Measurements from ENCODE around the gene RCAN3. TPM values are rescaled to one million over a fixed set of nuclear protein-coding genes. Genes with fewer than 3 reads are reported as not detected.

Gene RCAN3
- total and polyA plus RNA-seq, 2 of the 13 experiments (the other 11 are each of a cell fraction or from before 2014, with no cell fraction given), result 12.2 to 13.3 TPM

DNA sequence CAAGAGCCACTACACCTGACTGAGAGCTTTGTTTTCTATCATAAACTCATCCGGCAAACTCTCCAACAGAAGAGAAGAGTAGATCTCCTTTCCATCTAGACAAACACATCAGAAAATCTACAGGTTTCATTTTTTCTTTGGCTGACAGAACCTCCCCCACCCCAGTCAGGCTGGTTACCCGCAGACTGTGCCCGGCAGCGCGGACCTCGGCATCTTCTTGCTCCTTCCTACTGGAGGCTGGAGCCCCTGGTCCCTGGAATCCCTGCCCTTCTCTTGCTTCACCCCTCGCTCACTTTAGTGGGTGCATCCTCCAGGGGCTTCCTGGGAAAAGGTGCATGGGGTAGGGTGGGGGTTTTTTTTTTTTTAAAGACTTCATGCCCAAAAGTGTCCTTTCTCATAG is 76.2 kb downstream of the RCAN3 start:
- H3K27me3 ChIP-seq (ENCODE audit: control insufficient read depth in 1 of 2, insufficient read depth in 2 of 2, low read length in 2 of 2), result no peaks in the 10 kb centered on the region
- intact Hi-C loops (cut with micrococcal nuclease; ENCODE audit: unreplicated experiment) (no loop called here), in situ Hi-C loops (cut with HindIII; ENCODE audit: extremely low pct_ligation_motif_present, low pct_unique_long_range_greater_than_20kb) (no loop called here)
- no peak for FAIRE-seq
- ChIA-PET POLR2A (no interaction called here), CTCF (ENCODE audit: low intra/inter-chr PET ratio, low total read pairs) (no interaction called here)
- no peak for DNase-seq (ENCODE audit: low spot score)
- no TSS peak for BruUV-seq (replicated peaks)
- H3K4me2 ChIP-seq (ENCODE audit: low read depth, low read length), result no peak overlapping the region
- no peaks in the 10 kb centered on the region for H3K79me2 ChIP-seq (ENCODE audit: insufficient read depth, low read length)
- WGBS (ENCODE audit: low lambda C conversion rate), result 97% methylated on average over 7 of the region's 7 CpGs
- H3K36me3 ChIP-seq (replicated peaks in 1 of 2; ENCODE audit: control insufficient read depth in 1 of 2, insufficient read depth in 2 of 2, low read length in 2 of 2), result no peaks in the 10 kb centered on the region; a peak in 1 of 5 replicates
- H2AFZ ChIP-seq (ENCODE audit: low read length), result no peak overlapping the region
- H3K4me3 ChIP-seq (replicated peaks in 1 of 3; ENCODE audit: insufficient read depth in 1 of 3, low read depth in 2 of 3, low read length in 3 of 3), result no peak overlapping the region
- H4K20me1 ChIP-seq (ENCODE audit: insufficient read depth, low read length), result no peaks in the 10 kb centered on the region
- H3K9me3 ChIP-seq (ENCODE audit: low read length), result no peaks in the 10 kb centered on the region
- no peak overlapping the region for H3K9ac ChIP-seq (ENCODE audit: insufficient read depth, low read depth, low read length)
- H3K4me1 ChIP-seq (ENCODE audit: insufficient read depth, low read length), result peaks cover 46% of the 10 kb centered on the region
- no peak overlapping the region for H3K27ac ChIP-seq (ENCODE audit: extremely low read length, insufficient read depth, low read length)
- TF ChIP-seq, protein P1, sequence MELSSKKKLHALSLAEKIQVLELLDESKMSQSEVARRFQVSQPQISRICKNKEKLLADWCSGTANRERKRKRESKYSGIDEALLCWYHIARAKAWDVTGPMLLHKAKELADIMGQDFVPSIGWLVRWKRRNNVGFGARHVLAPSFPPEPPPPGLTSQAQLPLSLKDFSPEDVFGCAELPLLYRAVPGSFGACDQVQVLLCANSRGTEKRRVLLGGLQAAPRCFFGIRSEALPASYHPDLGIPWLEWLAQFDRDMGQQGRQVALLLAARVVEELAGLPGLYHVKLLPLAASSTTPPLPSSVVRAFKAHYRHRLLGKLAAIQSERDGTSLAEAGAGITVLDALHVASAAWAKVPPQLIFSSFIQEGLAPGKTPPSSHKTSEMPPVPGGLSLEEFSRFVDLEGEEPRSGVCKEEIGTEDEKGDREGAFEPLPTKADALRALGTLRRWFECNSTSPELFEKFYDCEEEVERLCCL (CRISPR knock-in tag; IDR thresholded peaks at IDR 0.05; ENCODE audit: borderline replicate concordance), result no peak
- TF ChIP-seq PHF21A (CRISPR knock-in tag; IDR thresholded peaks at IDR 0.05) (no peak), STAG1 (CRISPR knock-in tag; IDR thresholded peaks at IDR 0.05) (no peak), MBNL3 (CRISPR knock-in tag; conservative IDR thresholded peaks at IDR 0.05) (no peak), ZNF30 (CRISPR knock-in tag; IDR thresholded peaks at IDR 0.05) (no peak), SKI (IDR thresholded peaks at IDR 0.05; ENCODE audit: partially characterized antibody) (no peak), SMAD1 (CRISPR knock-in tag; IDR thresholded peaks at IDR 0.05; ENCODE audit: borderline replicate concordance, low read depth) (no peak), ETV5 (CRISPR knock-in tag; IDR thresholded peaks at IDR 0.05; ENCODE audit: borderline replicate concordance) (no peak)
- TF ChIP-seq, protein P2, sequence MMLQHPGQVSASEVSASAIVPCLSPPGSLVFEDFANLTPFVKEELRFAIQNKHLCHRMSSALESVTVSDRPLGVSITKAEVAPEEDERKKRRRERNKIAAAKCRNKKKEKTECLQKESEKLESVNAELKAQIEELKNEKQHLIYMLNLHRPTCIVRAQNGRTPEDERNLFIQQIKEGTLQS (CRISPR knock-in tag; IDR thresholded peaks at IDR 0.05), result no peak
- TF ChIP-seq, protein P3, sequence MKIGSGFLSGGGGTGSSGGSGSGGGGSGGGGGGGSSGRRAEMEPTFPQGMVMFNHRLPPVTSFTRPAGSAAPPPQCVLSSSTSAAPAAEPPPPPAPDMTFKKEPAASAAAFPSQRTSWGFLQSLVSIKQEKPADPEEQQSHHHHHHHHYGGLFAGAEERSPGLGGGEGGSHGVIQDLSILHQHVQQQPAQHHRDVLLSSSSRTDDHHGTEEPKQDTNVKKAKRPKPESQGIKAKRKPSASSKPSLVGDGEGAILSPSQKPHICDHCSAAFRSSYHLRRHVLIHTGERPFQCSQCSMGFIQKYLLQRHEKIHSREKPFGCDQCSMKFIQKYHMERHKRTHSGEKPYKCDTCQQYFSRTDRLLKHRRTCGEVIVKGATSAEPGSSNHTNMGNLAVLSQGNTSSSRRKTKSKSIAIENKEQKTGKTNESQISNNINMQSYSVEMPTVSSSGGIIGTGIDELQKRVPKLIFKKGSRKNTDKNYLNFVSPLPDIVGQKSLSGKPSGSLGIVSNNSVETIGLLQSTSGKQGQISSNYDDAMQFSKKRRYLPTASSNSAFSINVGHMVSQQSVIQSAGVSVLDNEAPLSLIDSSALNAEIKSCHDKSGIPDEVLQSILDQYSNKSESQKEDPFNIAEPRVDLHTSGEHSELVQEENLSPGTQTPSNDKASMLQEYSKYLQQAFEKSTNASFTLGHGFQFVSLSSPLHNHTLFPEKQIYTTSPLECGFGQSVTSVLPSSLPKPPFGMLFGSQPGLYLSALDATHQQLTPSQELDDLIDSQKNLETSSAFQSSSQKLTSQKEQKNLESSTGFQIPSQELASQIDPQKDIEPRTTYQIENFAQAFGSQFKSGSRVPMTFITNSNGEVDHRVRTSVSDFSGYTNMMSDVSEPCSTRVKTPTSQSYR (CRISPR knock-in tag; IDR thresholded peaks at IDR 0.05; ENCODE audit: borderline replicate concordance), result no peak
- ATAC-seq, result no peak

Measured in HepG2 (cell line).